ENCODE results near the gene OR13G1. TPM values are rescaled to one million over a fixed set of nuclear protein-coding genes. Genes with fewer than 3 reads are reported as not detected.

OR13G1 gene
- total RNA-seq, 1 donor from 2014 or later, result not detected

Other genes with a start within 250 kb of the OR13G1 start
- not detected for gene OR2B11, start 221.6 kb downstream of the OR13G1 start, total RNA-seq
- gene OR2C3, start 143.3 kb downstream of the OR13G1 start, total RNA-seq, result not detected
- not detected for gene GCSAML, start 130.6 kb downstream of the OR13G1 start, total RNA-seq
- gene OR2G2, start 91.4 kb downstream of the OR13G1 start, total RNA-seq, result not detected
- gene OR2G3, start 74.2 kb downstream of the OR13G1 start, total RNA-seq, result not detected
- not detected for gene OR6F1, start 36.9 kb upstream of the OR13G1 start, total RNA-seq
- not detected for gene OR14K1, start 58.9 kb upstream of the OR13G1 start, total RNA-seq
- not detected for gene OR14A2, start 68.4 kb upstream of the OR13G1 start, total RNA-seq
- not detected for gene OR1C1, start 80.8 kb upstream of the OR13G1 start, total RNA-seq
- gene OR14A16, start 144.4 kb upstream of the OR13G1 start, total RNA-seq, result not detected
- not detected for gene OR11L1, start 162.2 kb upstream of the OR13G1 start, total RNA-seq
- 0.07 TPM for gene TRIM58, start 177.4 kb upstream of the OR13G1 start, total RNA-seq
- gene OR2W3, start 215.8 kb upstream of the OR13G1 start, total RNA-seq, result not detected
- not detected for gene OR2T8, start 240.5 kb upstream of the OR13G1 start, total RNA-seq
- not detected for gene OR2AJ1, start 245.2 kb upstream of the OR13G1 start, total RNA-seq

Measured in left ventricle myocardium superior (tissue), 1 donor.